GM10847 (cell line): ENCODE data around the gene NFATC1.

ENCODE experiments used
- POLR2A ChIP-seq: IDR thresholded peaks from 2 replicates; pipeline ENCODE4 v1.6.1; 2011; ENCODE audit not compliant: insufficient read length; ENCODE audit errors: extremely low read depth

Gene NFATC1

GRCh38 chr18:79519751-79520477 is 124.2 kb downstream of the NFATC1 start:
- TF ChIP-seq POLR2A, result no peak

- no peak for TF ChIP-seq POLR2A
Observed at GRCh38 chr18:79520478-79521390, 125.0 kb downstream of the NFATC1 start.

- TF ChIP-seq POLR2A, result no peak
Observed at GRCh38 chr18:79521416-79522205, 125.9 kb downstream of the NFATC1 start.

- TF ChIP-seq POLR2A, result no peak
Observed at GRCh38 chr18:79522451-79523205, 126.9 kb downstream of the NFATC1 start.

- TF ChIP-seq POLR2A, result no peak
Observed at GRCh38 chr18:79523206-79523735, 127.5 kb downstream of the NFATC1 start.

GRCh38 chr18:79523736-79524180 is 128.0 kb downstream of the NFATC1 start:
- no peak for TF ChIP-seq POLR2A

- TF ChIP-seq POLR2A, result no peak
Observed at GRCh38 chr18:79524181-79525078, 128.7 kb downstream of the NFATC1 start.

GRCh38 chr18:79525556-79526467 is 130.1 kb downstream of the NFATC1 start:
- no peak for TF ChIP-seq POLR2A

- TF ChIP-seq POLR2A, result no peak
Observed at GRCh38 chr18:79526468-79527460, 131.0 kb downstream of the NFATC1 start.

GRCh38 chr18:79527656-79528315 is 132.1 kb downstream of the NFATC1 start:
- no peak for TF ChIP-seq POLR2A

- TF ChIP-seq POLR2A, result no peak
Observed at GRCh38 chr18:79528316-79528695, 132.6 kb downstream of the NFATC1 start.

GRCh38 chr18:79528846-79529245 is 133.1 kb downstream of the NFATC1 start:
- no peak for TF ChIP-seq POLR2A
